Mesendoderm (in vitro differentiated cells): ENCODE results near the gene RBMS1.
A peak's percentile ranks its signal among the peaks of the same experiment; 100 is the strongest.

Experiments used
- DNase-seq: peaks from one replicate; pipeline ENCODE4 v3.0.0; 2013
- H2AK5ac ChIP-seq: 2 replicates; pipeline ENCODE4 v1.6.1; 2013; ENCODE audit warnings: low read length, inconsistent platforms
- H2BK120ac ChIP-seq: 2 replicates; pipeline ENCODE4 v1.6.1; 2013; ENCODE audit warnings: low read depth, mild to moderate bottlenecking, low read length, moderate library complexity, mixed read lengths
- H2BK15ac ChIP-seq: replicated peaks from 2 replicates; pipeline ENCODE4 v1.6.1; 2013; ENCODE audit warnings: low read depth, mild to moderate bottlenecking, moderate library complexity
- H2BK5ac ChIP-seq: 2 replicates; pipeline ENCODE4 v1.6.1; 2013; ENCODE audit warnings: low read length, inconsistent platforms
- H3K18ac ChIP-seq: 2 replicates; pipeline ENCODE4 v1.6.1; 2013; ENCODE audit warnings: mild to moderate bottlenecking, low read length, mixed read lengths
- H3K23ac ChIP-seq: one replicate; pipeline ENCODE4 v1.6.1; 2013; ENCODE audit warnings: low read length
- H3K27ac ChIP-seq: 2 replicates; pipeline ENCODE4 v1.5.1; 2013; ENCODE audit warnings: low read depth, mild to moderate bottlenecking, inconsistent platforms, low read length, moderate library complexity
- H3K27me3 ChIP-seq: 2 replicates; pipeline ENCODE4 v1.6.1; 2013; ENCODE audit warnings: low read length, control low read depth, mild to moderate bottlenecking, inconsistent platforms; ENCODE audit not compliant: insufficient read depth, poor library complexity
- H3K36me3 ChIP-seq: 2 replicates; pipeline ENCODE4 v1.6.1; 2013; ENCODE audit warnings: low read length, inconsistent platforms; ENCODE audit not compliant: control insufficient read depth, insufficient read depth
- H3K4ac ChIP-seq: one replicate; pipeline ENCODE4 v1.6.1; 2013; ENCODE audit warnings: low read depth, mild to moderate bottlenecking, low read length, moderate library complexity
- H3K4me1 ChIP-seq: 2 replicates; pipeline ENCODE4 v1.6.1; 2013; ENCODE audit warnings: low read depth, low read length, inconsistent platforms; ENCODE audit not compliant: control insufficient read depth
- H3K4me2 ChIP-seq: 2 replicates; pipeline ENCODE4 v1.6.1; 2013; ENCODE audit warnings: low read length
- H3K4me3 ChIP-seq: 2 replicates; pipeline ENCODE4 v1.5.1; 2013; ENCODE audit warnings: mild to moderate bottlenecking, low read length
- H3K56ac ChIP-seq: one replicate; pipeline ENCODE4 v1.6.1; 2013; ENCODE audit warnings: low read length
- H3K79me1 ChIP-seq: 2 replicates; pipeline ENCODE4 v1.6.1; 2013; ENCODE audit warnings: low read length, inconsistent platforms
- H3K79me2 ChIP-seq: 2 replicates; pipeline ENCODE4 v1.6.1; 2013; ENCODE audit warnings: mild to moderate bottlenecking, low read length; ENCODE audit not compliant: control insufficient read depth, insufficient read depth
- H3K9ac ChIP-seq: 2 replicates; pipeline ENCODE4 v1.6.1; 2013; ENCODE audit warnings: low read length, inconsistent platforms
- H4K5ac ChIP-seq: one replicate; pipeline ENCODE4 v1.6.1; 2013; ENCODE audit warnings: low read length
- H4K8ac ChIP-seq: one replicate; pipeline ENCODE4 v1.6.1; 2013; ENCODE audit warnings: low read depth, mild to moderate bottlenecking, control low read depth, low read length, moderate library complexity
- WGBS: extraction: QIAGEN DNeasy Blood & Tissue Kit; methylation state at CpG from one replicate; pipeline ENCODE4 v1.1.7; 2013; ENCODE audit warnings: low lambda C conversion rate, missing lambda C conversion rate; ENCODE audit not compliant: insufficient coverage; ENCODE audit errors: extremely low coverage; 5-methylcytosine and 5-hydroxymethylcytosine counted together

Gene RBMS1

DNA sequence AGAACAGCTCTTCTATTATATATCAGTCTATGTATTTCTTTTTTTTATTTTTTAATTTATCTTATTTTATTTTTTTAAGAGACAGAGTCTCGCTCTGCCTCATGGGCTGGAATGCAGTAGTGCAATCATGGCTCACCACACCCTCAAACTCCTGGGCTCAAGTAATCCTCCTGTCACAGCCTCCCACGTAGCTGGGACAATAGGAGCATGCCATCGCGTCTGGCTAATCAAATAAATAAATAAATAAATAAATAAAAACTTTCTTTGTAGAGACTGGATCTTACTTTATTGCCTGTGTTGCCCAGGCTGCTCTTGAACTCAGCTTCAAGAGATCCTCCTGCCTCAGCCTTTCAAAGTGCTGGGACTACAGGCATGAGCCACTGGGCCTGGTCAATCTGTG is 117.0 kb downstream of the RBMS1 start:
- Histone ChIP-seq H3K4me1 (peaks cover 6% of the 10 kb centered on the region), H3K4me3 (no peak overlapping the region), H4K5ac (no peak overlapping the region), H3K9ac (no peak overlapping the region), H3K4ac (no peak overlapping the region), H3K79me1 (peaks cover 6% of the 10 kb centered on the region), H2BK120ac (no peak overlapping the region), H3K18ac (no peak overlapping the region), H2BK5ac (no peak overlapping the region), H3K56ac (peak overlapping the region; percentile 56), H4K8ac (no peak overlapping the region), H3K23ac (no peak overlapping the region), H3K27ac (no peak overlapping the region), H2AK5ac (no peak overlapping the region), H2BK15ac (no peak overlapping the region), H3K27me3 (no peaks in the 10 kb centered on the region), H3K4me2 (no peak overlapping the region), H3K36me3 (no peaks in the 10 kb centered on the region), H3K79me2 (peaks cover 39% of the 10 kb centered on the region)
- no CpG with 5 or more reads among the region's 4 CpGs for WGBS
- peak; percentile 76 for DNase-seq

GRCh38 chr2:160375802-160376469 is 117.7 kb downstream of the RBMS1 start:
- H3K27me3 ChIP-seq: no peaks in the 10 kb centered on the region
- H3K4me1 ChIP-seq: peaks cover 11% of the 10 kb centered on the region
- no peak overlapping the region for H3K9ac ChIP-seq

GRCh38 chr2:160375037-160375436 is 118.6 kb downstream of the RBMS1 start:
- Histone ChIP-seq H3K36me3 (no peaks in the 10 kb centered on the region), H2AK5ac (no peak overlapping the region), H2BK120ac (no peak overlapping the region), H3K27ac (no peak overlapping the region), H3K4ac (no peak overlapping the region), H3K27me3 (no peaks in the 10 kb centered on the region), H3K18ac (peak overlapping the region; percentile 16), H3K23ac (no peak overlapping the region), H3K4me1 (peaks cover 11% of the 10 kb centered on the region), H2BK5ac (no peak overlapping the region), H3K79me2 (peaks cover 42% of the 10 kb centered on the region), H4K5ac (no peak overlapping the region), H3K4me2 (no peak overlapping the region), H3K4me3 (no peak overlapping the region), H2BK15ac (no peak overlapping the region), H3K56ac (no peak overlapping the region), H3K79me1 (peaks cover 6% of the 10 kb centered on the region), H4K8ac (no peak overlapping the region), H3K9ac (no peak overlapping the region)
- WGBS: no CpG with 5 or more reads among the region's 4 CpGs
- no peak for DNase-seq

More at GRCh38 chr2:160375802-160376469, 117.7 kb downstream of the RBMS1 start:
- Histone ChIP-seq H3K36me3 (no peaks in the 10 kb centered on the region), H4K8ac (no peak overlapping the region), H3K4ac (no peak overlapping the region), H3K56ac (no peak overlapping the region), H2AK5ac (no peak overlapping the region), H3K18ac (no peak overlapping the region), H3K23ac (no peak overlapping the region), H3K79me1 (peaks cover 6% of the 10 kb centered on the region), H2BK5ac (no peak overlapping the region), H2BK15ac (no peak overlapping the region), H4K5ac (no peak overlapping the region), H3K4me2 (no peak overlapping the region), H3K79me2 (peaks cover 42% of the 10 kb centered on the region), H3K4me3 (no peak overlapping the region), H3K27ac (no peak overlapping the region), H2BK120ac (no peak overlapping the region)
- DNase-seq: no peak
- no CpG with 5 or more reads among the region's 2 CpGs for WGBS

- Histone ChIP-seq H2BK5ac (no peak overlapping the region), H2BK120ac (no peak overlapping the region), H3K27ac (no peak overlapping the region), H3K4me2 (no peak overlapping the region), H3K9ac (no peak overlapping the region), H3K18ac (no peak overlapping the region), H3K56ac (no peak overlapping the region), H4K8ac (no peak overlapping the region), H3K27me3 (no peaks in the 10 kb centered on the region), H3K79me2 (peaks cover 44% of the 10 kb centered on the region), H2AK5ac (no peak overlapping the region), H3K36me3 (no peaks in the 10 kb centered on the region), H3K23ac (no peak overlapping the region), H3K4me1 (peaks cover 15% of the 10 kb centered on the region), H2BK15ac (no peak overlapping the region), H3K4ac (no peak overlapping the region), H3K4me3 (no peak overlapping the region), H3K79me1 (peaks cover 11% of the 10 kb centered on the region), H4K5ac (no peak overlapping the region)
- DNase-seq: no peak
Measured at GRCh38 chr2:160373666-160374065, 119.9 kb downstream of the RBMS1 start.

- Histone ChIP-seq H2AK5ac (no peak overlapping the region), H3K27me3 (no peaks in the 10 kb centered on the region), H3K18ac (no peak overlapping the region), H3K23ac (no peak overlapping the region), H4K5ac (no peak overlapping the region), H3K79me2 (peaks cover 45% of the 10 kb centered on the region), H3K4me3 (no peak overlapping the region), H2BK15ac (no peak overlapping the region), H2BK120ac (no peak overlapping the region), H3K36me3 (no peaks in the 10 kb centered on the region), H4K8ac (no peak overlapping the region), H3K56ac (no peak overlapping the region), H3K27ac (no peak overlapping the region), H3K9ac (no peak overlapping the region), H3K4me2 (no peak overlapping the region), H3K4ac (no peak overlapping the region), H3K4me1 (peaks cover 15% of the 10 kb centered on the region), H2BK5ac (no peak overlapping the region), H3K79me1 (peaks cover 11% of the 10 kb centered on the region)
- DNase-seq: no peak
- WGBS: no CpG with 5 or more reads among the region's 2 CpGs
Measured at GRCh38 chr2:160373263-160373662, 120.3 kb downstream of the RBMS1 start.

DNA sequence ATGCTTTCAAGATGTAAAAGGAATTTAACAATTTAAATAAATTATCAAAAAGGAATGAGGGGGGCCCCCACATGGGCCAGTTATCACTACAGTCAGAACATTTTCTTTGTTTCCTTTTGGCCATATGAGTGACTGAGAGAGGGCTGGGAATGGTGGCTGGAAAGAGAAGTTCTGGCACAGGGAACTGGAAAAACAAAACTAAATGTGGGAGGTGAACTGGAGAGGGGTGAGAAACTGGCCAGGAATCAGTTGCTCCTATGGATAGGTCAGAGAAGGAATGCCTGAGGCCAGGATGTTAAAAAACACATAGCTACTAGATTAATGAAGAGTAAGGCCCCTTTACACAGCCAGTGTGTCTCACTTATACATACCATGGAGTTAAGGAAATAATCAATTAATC is 121.0 kb downstream of the RBMS1 start:
- H3K4me3 ChIP-seq: no peak overlapping the region
- H2BK15ac ChIP-seq: no peak overlapping the region
- no peaks in the 10 kb centered on the region for H3K27me3 ChIP-seq
- no peak overlapping the region for H3K4ac ChIP-seq
- peak; percentile 49 for DNase-seq
- no peaks in the 10 kb centered on the region for H3K36me3 ChIP-seq
- peaks cover 11% of the 10 kb centered on the region for H3K79me1 ChIP-seq
- H3K79me2 ChIP-seq: peaks cover 51% of the 10 kb centered on the region
- peaks cover 15% of the 10 kb centered on the region for H3K4me1 ChIP-seq
- no peak overlapping the region for H4K8ac ChIP-seq
- no peak overlapping the region for H2BK120ac ChIP-seq
- H2AK5ac ChIP-seq: no peak overlapping the region
- no peak overlapping the region for H4K5ac ChIP-seq
- H3K4me2 ChIP-seq: no peak overlapping the region
- no peak overlapping the region for H2BK5ac ChIP-seq
- H3K18ac ChIP-seq: no peak overlapping the region
- no peak overlapping the region for H3K23ac ChIP-seq
- no peak overlapping the region for H3K9ac ChIP-seq
- H3K27ac ChIP-seq: peak overlapping the region; percentile 9
- peak overlapping the region; percentile 17 for H3K56ac ChIP-seq
